ENCODE data around the gene RBP7.
"Not testable (repeated sequence)": the region's sequence is repeated elsewhere in the genome, so short reads cannot be mapped to it uniquely, and the experiment has no call there.

Gene RBP7

GRCh38 chr1:10019561-10019960 is 22.5 kb downstream of the RBP7 start:
- no peak overlapping the region for H3K4me3 ChIP-seq (ENCODE audit: low read depth, low read length)
- TF ChIP-seq CTCF (IDR thresholded peaks at IDR 0.05; ENCODE audit: low read depth, low read length), result no peak

GRCh38 chr1:10020086-10020485 is 23.1 kb downstream of the RBP7 start:
- TF ChIP-seq CTCF (IDR thresholded peaks at IDR 0.05; ENCODE audit: low read depth, low read length), result no peak
- no peak overlapping the region for H3K4me3 ChIP-seq (ENCODE audit: low read depth, low read length)

- H3K4me3 ChIP-seq (ENCODE audit: low read depth, low read length), result not testable (repeated sequence)
Measured at GRCh38 chr1:10020678-10021077, 23.6 kb downstream of the RBP7 start.

- not testable (repeated sequence) for H3K4me3 ChIP-seq (ENCODE audit: low read depth, low read length)
Measured at GRCh38 chr1:10021992-10022391, 25.0 kb downstream of the RBP7 start.

GRCh38 chr1:10022656-10023055 is 25.6 kb downstream of the RBP7 start:
- no peak for TF ChIP-seq CTCF (IDR thresholded peaks at IDR 0.05; ENCODE audit: low read depth, low read length)
- no peak overlapping the region for H3K4me3 ChIP-seq (ENCODE audit: low read depth, low read length)

- no peak for TF ChIP-seq CTCF (IDR thresholded peaks at IDR 0.05; ENCODE audit: low read depth, low read length)
Measured at GRCh38 chr1:10025354-10025753, 28.3 kb downstream of the RBP7 start.

GRCh38 chr1:10027027-10027426 is 30.0 kb downstream of the RBP7 start:
- no peak for TF ChIP-seq CTCF (IDR thresholded peaks at IDR 0.05; ENCODE audit: low read depth, low read length)
- H3K4me3 ChIP-seq (ENCODE audit: low read depth, low read length), result no peak overlapping the region

More at GRCh38 chr1:10025354-10025753, 28.3 kb downstream of the RBP7 start:
- no peak overlapping the region for H3K4me3 ChIP-seq (ENCODE audit: low read depth, low read length)

- not testable (repeated sequence) for H3K4me3 ChIP-seq (ENCODE audit: low read depth, low read length)
Measured at GRCh38 chr1:10028956-10029500, 32.0 kb downstream of the RBP7 start.

- no peak for TF ChIP-seq CTCF (IDR thresholded peaks at IDR 0.05; ENCODE audit: low read depth, low read length)
- no peak overlapping the region for H3K4me3 ChIP-seq (ENCODE audit: low read depth, low read length)
Measured at GRCh38 chr1:10031461-10031860, 34.4 kb downstream of the RBP7 start.
